Thyroid gland (tissue), 4 donors: Measurements from ENCODE around the gene MEGF6. TPM values are rescaled to one million over a fixed set of nuclear protein-coding genes. Genes with fewer than 3 reads are reported as not detected.

ENCODE experiments used
- DNase-seq, 2 donors: peaks; one replicate each; pipeline ENCODE4 v3.0.0-alpha.2; 2019
- H3K27ac ChIP-seq, 3 donors: fragments of 200-600 bp; sonication (generic); 1 replicate in 2 of 3; 2 replicates in 1 of 3; pipeline ENCODE4 v1.5.1; 2016 to 2019; ENCODE audit warnings: mild to moderate bottlenecking in 1 of 3, moderate library complexity in 1 of 3
- H3K27me3 ChIP-seq: fragments of 200-600 bp; sonication (generic); one replicate; pipeline ENCODE4 v1.5.1; 2019
- H3K36me3 ChIP-seq, 2 donors: fragments of 200-600 bp; sonication (generic); one replicate each; pipeline ENCODE4 v1.5.1; 2016 to 2019
- H3K4me1 ChIP-seq, 2 donors: fragments of 200-600 bp; sonication (generic); one replicate each; pipeline ENCODE4 v1.5.1; 2017 to 2019
- H3K4me3 ChIP-seq, 3 donors: fragments of 200-600 bp; sonication (generic); replicated peaks in 1 of 3; 1 replicate in 2 of 3; 2 replicates in 1 of 3; pipeline ENCODE4 v1.5.1; 2016; ENCODE audit warnings: mild to moderate bottlenecking in 1 of 3
- H3K9me3 ChIP-seq: fragments of 200-600 bp; sonication (generic); one replicate; pipeline ENCODE4 v1.5.1; 2017
- CTCF ChIP-seq, 6 experiments: fragments of 200-600 bp in 3 of 6; fragments of 450-650 bp in 3 of 6; sonication (generic) in 3 of 6; IDR thresholded peaks; one replicate each; pipeline ENCODE4 v1.5.1; 2016 to 2019; ENCODE audit warnings: antibody characterized with exemption in 6 of 6, mild to moderate bottlenecking in 2 of 6, inconsistent platforms in 1 of 6, moderate library complexity in 1 of 6
- POLR2A ChIP-seq, 2 donors: fragments of 450-650 bp; IDR thresholded peaks; one replicate each; pipeline ENCODE4 v1.6.1; 2017; ENCODE audit warnings: antibody characterized with exemption in 2 of 2, mild to moderate bottlenecking in 2 of 2, moderate library complexity in 1 of 2
- WGBS, 2 donors: methylation state at CpG; one replicate each; pipeline ENCODE4 v1.1.5; 2017; 5-methylcytosine and 5-hydroxymethylcytosine counted together
- intact Hi-C: fragments of 100-400 bp; cut with DNase I; formaldehyde crosslinking; loops from one replicate; pipeline ENCODE4 v1.15.1; 2023
- total RNA-seq, 4 donors: library from RNA; depleted of rRNA; stranded (reverse); fragments of >200 nt; gene quantifications; one replicate each; pipeline ENCODE4 v1.2.3, GENCODE V29; 2016

The MEGF6 gene
- total RNA-seq, 4 donors from 2014 or later: 9.4 to 25.8 (median 21.8) TPM

- Histone ChIP-seq H3K9me3 (no peaks in the 10 kb centered on the region), H3K27me3 (no peaks in the 10 kb centered on the region), H3K4me1 (peaks cover 0 to 21% of the 10 kb centered on the region in 2 donors), H3K27ac (no peak overlapping the region), H3K36me3 (no peaks in the 10 kb centered on the region), H3K4me3 (no peak overlapping the region)
- whole genome bisulfite sequencing, 2 donors: 94 to 95% methylated on average over 7 to 11 of the region's 16 CpGs
- DNase-seq: no peak
- intact Hi-C loops: no loop called here
- no peak for TF ChIP-seq CTCF (IDR thresholded peaks at IDR 0.05)
- no peak for TF ChIP-seq POLR2A (IDR thresholded peaks at IDR 0.05)
These were observed 73.9 kb downstream of the MEGF6 start for GRCh38 chr1:3537359-3537758.

GRCh38 chr1:3536420-3537195 is 74.7 kb downstream of the MEGF6 start:
- no peak for DNase-seq
- peaks cover 0 to 15% of the 10 kb centered on the region in 2 donors for H3K4me1 ChIP-seq
- 74 to 79% methylated on average over 20 to 21 of the region's 27 CpGs for WGBS, 2 donors
- no peak overlapping the region for H3K27ac ChIP-seq
- no peaks in the 10 kb centered on the region for H3K27me3 ChIP-seq
- no peaks in the 10 kb centered on the region for H3K36me3 ChIP-seq
- no peak for TF ChIP-seq CTCF (IDR thresholded peaks at IDR 0.05)
- TF ChIP-seq POLR2A (IDR thresholded peaks at IDR 0.05): no peak
- no peak overlapping the region for H3K4me3 ChIP-seq
- intact Hi-C loops: no loop called here
- no peaks in the 10 kb centered on the region for H3K9me3 ChIP-seq

GRCh38 chr1:3535732-3536131 is 75.6 kb downstream of the MEGF6 start:
- Histone ChIP-seq H3K27ac (no peak overlapping the region), H3K36me3 (no peaks in the 10 kb centered on the region), H3K9me3 (no peaks in the 10 kb centered on the region), H3K4me1 (peaks cover under 1 to 15% of the 10 kb centered on the region in 2 donors), H3K4me3 (no peak overlapping the region), H3K27me3 (no peaks in the 10 kb centered on the region)
- TF ChIP-seq POLR2A (IDR thresholded peaks at IDR 0.05) (no peak), CTCF (IDR thresholded peaks at IDR 0.05) (no peak)
- 84 to 92% methylated on average over 8 to 10 of the region's 12 CpGs for WGBS, 2 donors
- no peak for DNase-seq
- intact Hi-C loops: no loop called here

GRCh38 chr1:3534803-3535637 is 76.3 kb downstream of the MEGF6 start:
- no peaks in the 10 kb centered on the region for H3K27me3 ChIP-seq
- 87 to 91% methylated on average over 14 to 16 of the region's 17 CpGs for WGBS, 2 donors
- intact Hi-C loops: no loop called here
- H3K27ac ChIP-seq: no peak overlapping the region
- no peak for TF ChIP-seq CTCF (IDR thresholded peaks at IDR 0.05)
- no peak for TF ChIP-seq POLR2A (IDR thresholded peaks at IDR 0.05)
- no peaks in the 10 kb centered on the region for H3K36me3 ChIP-seq
- H3K4me1 ChIP-seq: peaks cover 8 to 21% of the 10 kb centered on the region in 2 donors
- no peaks in the 10 kb centered on the region for H3K9me3 ChIP-seq
- DNase-seq: no peak
- no peak overlapping the region for H3K4me3 ChIP-seq
